Measurements from ENCODE around the gene CCDC88C.
A peak's percentile ranks its signal among the peaks of the same experiment; 100 is the strongest.

- TF ChIP-seq CTCF (IDR thresholded peaks at IDR 0.05) (peak; percentile 38), ZFX (IDR thresholded peaks at IDR 0.05; ENCODE audit: borderline replicate concordance) (no peak)
Observed at GRCh38 chr14:91354979-91355685, 62.5 kb downstream of the CCDC88C start.

Data from 22Rv1 (cell line).